PC-9 (cell line): ENCODE measurements around the gene ALKAL2. TPM values are rescaled to one million over a fixed set of nuclear protein-coding genes. Genes with fewer than 3 reads are reported as not detected.

Experiments
- BruUV-seq: library from RNA; stranded (reverse); fragments of 400-500 nt; replicated peaks from 2 replicates; lab custom pipeline; 2021; lab: Mats Ljungman, UMichigan
- CTCF ChIA-PET: fragments of 300-600 bp; sonication (Branson Sonifier 250); formaldehyde crosslinking; loops from one replicate; lab custom pipeline; 2022; ENCODE audit warnings: antibody characterized with exemption; lab: Charles Lee
- POLR2A ChIA-PET: fragments of 300-600 bp; sonication (Branson Sonifier 250); formaldehyde crosslinking; loops from one replicate; lab custom pipeline; 2022; ENCODE audit warnings: antibody characterized with exemption; ENCODE audit not compliant: unreplicated experiment; lab: Charles Lee
- DNase-seq, 2 experiments: peaks; one replicate each; pipeline versions ENCODE4 v3.0.0 to v3.0.0-alpha.2; 2015 to 2022; ENCODE audit warnings: mixed read lengths in 1 of 2
- H2AFZ ChIP-seq: fragments of 200-600 bp; sonication (generic); 2 replicates; pipeline ENCODE4 v1.8.1; 2017; ENCODE audit warnings: antibody characterized with exemption
- H3F3A ChIP-seq: fragments of 200-600 bp; sonication (generic); 2 replicates; pipeline ENCODE4 v1.8.1; 2017; ENCODE audit warnings: antibody characterized with exemption, mild to moderate bottlenecking, low read depth; ENCODE audit not compliant: insufficient read depth
- H3K27ac ChIP-seq: fragments of 200-600 bp; sonication (generic); 2 replicates; pipeline ENCODE4 v1.6.1; 2016; ENCODE audit warnings: mixed run types
- H3K27me3 ChIP-seq: fragments of 200-600 bp; sonication (generic); 2 replicates; pipeline ENCODE4 v1.6.1; 2016; ENCODE audit warnings: low read depth, mixed run types; ENCODE audit not compliant: insufficient read depth
- H3K36me3 ChIP-seq: fragments of 200-600 bp; sonication (generic); 2 replicates; pipeline ENCODE4 v1.6.1; 2016; ENCODE audit warnings: low read depth, mixed run types
- H3K4me1 ChIP-seq: fragments of 200-600 bp; sonication (generic); replicated peaks from 2 replicates; pipeline ENCODE4 v1.6.1; 2016; ENCODE audit warnings: mixed run types; ENCODE audit not compliant: insufficient read depth
- H3K4me2 ChIP-seq: fragments of 200-600 bp; sonication (generic); 2 replicates; pipeline ENCODE4 v1.6.1; 2017; ENCODE audit warnings: mixed run types
- H3K4me3 ChIP-seq: fragments of 200-600 bp; sonication (generic); 2 replicates; pipeline ENCODE4 v1.6.1; 2016; ENCODE audit warnings: mixed run types
- H3K79me2 ChIP-seq: fragments of 200-600 bp; sonication (generic); 2 replicates; pipeline ENCODE4 v1.6.1; 2017; ENCODE audit warnings: low read depth, mixed run types
- H3K9me2 ChIP-seq: fragments of 200-600 bp; sonication (generic); 2 replicates; pipeline ENCODE4 v1.8.1; 2017; ENCODE audit warnings: mild to moderate bottlenecking; ENCODE audit not compliant: insufficient read depth
- H3K9me3 ChIP-seq: fragments of 200-600 bp; sonication (generic); 2 replicates; pipeline ENCODE4 v1.8.1; 2016; ENCODE audit warnings: low read depth; ENCODE audit not compliant: insufficient read depth
- H4K20me1 ChIP-seq: fragments of 200-600 bp; sonication (generic); 2 replicates; pipeline ENCODE4 v1.8.1; 2017; ENCODE audit not compliant: insufficient read depth
- CTCF ChIP-seq: fragments of 200-600 bp; sonication (generic); conservative IDR thresholded peaks from 2 replicates; pipeline ENCODE4 v1.6.1; 2017; ENCODE audit warnings: mixed run types, antibody characterized with exemption, mild to moderate bottlenecking, moderate library complexity
- EZH2 ChIP-seq: fragments of 200-600 bp; sonication (generic); IDR thresholded peaks from 2 replicates; pipeline ENCODE4 v1.8.0; 2017; ENCODE audit warnings: antibody characterized with exemption, low read depth
- intact Hi-C: fragments of 100-400 bp; cut with micrococcal nuclease; formaldehyde crosslinking; loops from one replicate; pipeline ENCODE4 v1.10.0; 2022; ENCODE audit not compliant: unreplicated experiment
- total RNA-seq: library from RNA; stranded (reverse); gene quantifications from 2 replicates; pipeline ENCODE4 v1.2.3, GENCODE V29; 2021

ALKAL2 gene
- total RNA-seq, 1 experiment from 2014 or later, result not detected

- Histone ChIP-seq H3K9me2 (no peaks in the 10 kb centered on the region), H3K9me3 (peaks cover 10% of the 10 kb centered on the region), H3K27me3 (no peaks in the 10 kb centered on the region), H3K4me3 (no peak overlapping the region), H2AFZ (no peak overlapping the region), H3F3A (no peaks in the 10 kb centered on the region; the same call in 1 of the 2 replicates), H3K36me3 (peaks cover 22% of the 10 kb centered on the region), H3K27ac (no peak overlapping the region), H4K20me1 (peaks cover 5% of the 10 kb centered on the region; the same call in 1 of the 2 replicates), H3K4me1 (no peaks in the 10 kb centered on the region), H3K79me2 (no peaks in the 10 kb centered on the region), H3K4me2 (no peak overlapping the region)
- ChIA-PET POLR2A (no interaction called here), CTCF (no interaction called here)
- intact Hi-C loops, result no loop called here
- TF ChIP-seq EZH2 (no peak), CTCF (no peak)
- BruUV-seq, result no TSS peak
- no peak for DNase-seq
These were observed 34.7 kb downstream of the ALKAL2 start for GRCh38 chr2:253202-253638.

- no peak for DNase-seq
- Histone ChIP-seq H3K4me3 (no peak overlapping the region), H3K9me2 (no peaks in the 10 kb centered on the region), H3F3A (peaks cover 4% of the 10 kb centered on the region), H4K20me1 (peaks cover 5% of the 10 kb centered on the region; the same call in 1 of the 2 replicates), H3K4me1 (no peaks in the 10 kb centered on the region), H3K79me2 (no peaks in the 10 kb centered on the region), H3K27me3 (no peaks in the 10 kb centered on the region), H3K4me2 (no peak overlapping the region), H3K36me3 (peaks cover 23% of the 10 kb centered on the region), H3K9me3 (no peaks in the 10 kb centered on the region), H2AFZ (no peak overlapping the region), H3K27ac (no peak overlapping the region)
- CTCF ChIA-PET, result no interaction called here
- intact Hi-C loops, result no loop called here
- POLR2A ChIA-PET, result interaction anchor here (0.8 kb wide), 1 partner anchor 18 kb away, joined by 3 read pairs; no protein-coding TSS in a partner anchor
- BruUV-seq, result no TSS peak
- TF ChIP-seq CTCF, result no peak
- TF ChIP-seq EZH2, result no peak
These were observed 35.8 kb downstream of the ALKAL2 start for GRCh38 chr2:252001-252602.

- CTCF ChIA-PET, result no interaction called here
- peaks cover 29% of the 10 kb centered on the region for H3K36me3 ChIP-seq
- 0 out of 2 replicates have a peak, but pooled peaks cover 2% of the 10 kb centered on the region for H4K20me1 ChIP-seq
- POLR2A ChIA-PET, result no interaction called here
- H3K4me1 ChIP-seq, result no peaks in the 10 kb centered on the region
- no peak overlapping the region for H3K4me3 ChIP-seq
- no peaks in the 10 kb centered on the region for H3K79me2 ChIP-seq
- H3F3A ChIP-seq, result peaks cover 8% of the 10 kb centered on the region
- H3K27ac ChIP-seq, result no peak overlapping the region
- no peak for TF ChIP-seq CTCF
- TF ChIP-seq EZH2, result no peak
- H3K4me2 ChIP-seq, result no peak overlapping the region
- H3K9me3 ChIP-seq, result no peaks in the 10 kb centered on the region
- H2AFZ ChIP-seq, result no peak overlapping the region
- intact Hi-C loops, result no loop called here
- no TSS peak for BruUV-seq
- no peak for DNase-seq
- no peaks in the 10 kb centered on the region for H3K9me2 ChIP-seq
- H3K27me3 ChIP-seq, result no peaks in the 10 kb centered on the region
These were observed 38.3 kb downstream of the ALKAL2 start for GRCh38 chr2:249538-250042.
